GM23338 (cell line): ENCODE measurements around the gene G3BP1.

Experiments used
- CREB1 ChIP-seq: fragments of 250-450 bp; sonication (Bioruptor Pico); IDR thresholded peaks from 2 replicates; pipeline ENCODE4 v1.5.0; 2020; ENCODE audit warnings: low read depth, mild to moderate bottlenecking, moderate library complexity
- EZH2 ChIP-seq: fragments of 200-600 bp; sonication (generic); IDR thresholded peaks from one replicate; pipeline ENCODE4 v1.8.0; 2017; ENCODE audit warnings: antibody characterized with exemption, mild to moderate bottlenecking, low read depth; ENCODE audit not compliant: unreplicated experiment
- EZH2phosphoT487 ChIP-seq: fragments of 200-600 bp; sonication (generic); IDR thresholded peaks from one replicate; pipeline ENCODE4 v1.8.1; 2018; ENCODE audit warnings: antibody characterized with exemption; ENCODE audit not compliant: unreplicated experiment
- JUNB ChIP-seq: IDR thresholded peaks from one replicate; pipeline ENCODE4 v1.6.1; 2016; ENCODE audit warnings: antibody characterized with exemption; ENCODE audit not compliant: unreplicated experiment
- NANOG ChIP-seq: IDR thresholded peaks from 2 replicates; pipeline ENCODE4 v1.6.1; 2016; ENCODE audit warnings: antibody characterized with exemption, borderline replicate concordance
- POLR2AphosphoS5 ChIP-seq: IDR thresholded peaks from 2 replicates; pipeline ENCODE4 v1.6.1; 2016; ENCODE audit warnings: antibody characterized with exemption, low read depth
- STAT1 ChIP-seq: IDR thresholded peaks from one replicate; pipeline ENCODE4 v1.6.1; 2016; ENCODE audit warnings: antibody characterized with exemption; ENCODE audit not compliant: unreplicated experiment
- TF ChIP-seq, protein P1 (sequence below), 2 experiments: fragments of 200-600 bp in 1 of 2; sonication (generic) in 1 of 2; conservative IDR thresholded peaks; 2 replicates each; pipeline versions ENCODE4 v1.5.1 to v1.6.1; 2016 to 2017; ENCODE audit warnings: antibody characterized with exemption in 2 of 2, low read depth in 2 of 2, mild to moderate bottlenecking in 2 of 2, moderate library complexity in 1 of 2
- TF ChIP-seq, protein P2 (sequence below): fragments of 250-450 bp; sonication (Bioruptor Pico); IDR thresholded peaks from 2 replicates; pipeline ENCODE4 v1.5.0; 2020; ENCODE audit warnings: mild to moderate bottlenecking, moderate library complexity
- TF ChIP-seq, protein P3 (sequence below): IDR thresholded peaks from one replicate; pipeline ENCODE4 v1.6.1; 2018; ENCODE audit warnings: antibody characterized with exemption; ENCODE audit not compliant: unreplicated experiment
- TF ChIP-seq, protein P4 (sequence below): IDR thresholded peaks from 2 replicates; pipeline ENCODE4 v1.6.1; 2016; ENCODE audit warnings: antibody characterized with exemption

DNA sequence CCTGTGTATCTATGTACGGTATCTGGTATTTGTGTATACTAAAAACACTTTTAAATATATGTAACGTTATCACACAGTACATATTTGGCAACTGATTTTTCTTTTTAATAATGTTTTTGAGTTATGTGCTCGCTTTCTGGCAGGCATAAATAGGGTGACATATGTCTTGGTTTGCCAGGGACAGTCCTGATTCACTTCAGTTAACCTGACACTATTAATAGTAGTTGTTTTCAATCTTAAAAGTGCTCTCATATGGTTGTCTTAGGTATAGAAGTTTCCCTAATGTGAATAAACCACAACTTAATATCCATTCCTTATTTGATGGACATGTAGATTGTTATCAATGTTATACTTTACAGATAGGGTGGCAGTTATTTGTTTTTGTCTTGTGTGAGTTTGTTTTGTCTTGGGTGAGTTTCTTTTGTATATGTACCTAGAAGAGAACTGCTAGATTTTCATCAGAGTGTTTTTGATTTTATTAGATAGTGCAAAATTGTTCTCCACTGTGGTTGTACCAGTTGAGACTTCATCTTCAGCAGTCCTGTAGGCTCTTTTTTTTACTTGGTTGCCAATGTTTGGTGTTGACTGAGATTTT, 7.9 kb downstream of the G3BP1 start:
- TF ChIP-seq STAT1 (no peak), POLR2AphosphoS5 (no peak; the same call in 1 of the 2 replicates), EZH2 (no peak), EZH2phosphoT487 (no peak), CREB1 (CRISPR knock-in tag) (no peak), NANOG (no peak), JUNB (no peak)
- TF ChIP-seq, protein P1, sequence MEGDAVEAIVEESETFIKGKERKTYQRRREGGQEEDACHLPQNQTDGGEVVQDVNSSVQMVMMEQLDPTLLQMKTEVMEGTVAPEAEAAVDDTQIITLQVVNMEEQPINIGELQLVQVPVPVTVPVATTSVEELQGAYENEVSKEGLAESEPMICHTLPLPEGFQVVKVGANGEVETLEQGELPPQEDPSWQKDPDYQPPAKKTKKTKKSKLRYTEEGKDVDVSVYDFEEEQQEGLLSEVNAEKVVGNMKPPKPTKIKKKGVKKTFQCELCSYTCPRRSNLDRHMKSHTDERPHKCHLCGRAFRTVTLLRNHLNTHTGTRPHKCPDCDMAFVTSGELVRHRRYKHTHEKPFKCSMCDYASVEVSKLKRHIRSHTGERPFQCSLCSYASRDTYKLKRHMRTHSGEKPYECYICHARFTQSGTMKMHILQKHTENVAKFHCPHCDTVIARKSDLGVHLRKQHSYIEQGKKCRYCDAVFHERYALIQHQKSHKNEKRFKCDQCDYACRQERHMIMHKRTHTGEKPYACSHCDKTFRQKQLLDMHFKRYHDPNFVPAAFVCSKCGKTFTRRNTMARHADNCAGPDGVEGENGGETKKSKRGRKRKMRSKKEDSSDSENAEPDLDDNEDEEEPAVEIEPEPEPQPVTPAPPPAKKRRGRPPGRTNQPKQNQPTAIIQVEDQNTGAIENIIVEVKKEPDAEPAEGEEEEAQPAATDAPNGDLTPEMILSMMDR (conservative IDR thresholded peaks at IDR 0.05; ENCODE audit: low read depth in 2 of 2) = no peak
- TF ChIP-seq, protein P2, sequence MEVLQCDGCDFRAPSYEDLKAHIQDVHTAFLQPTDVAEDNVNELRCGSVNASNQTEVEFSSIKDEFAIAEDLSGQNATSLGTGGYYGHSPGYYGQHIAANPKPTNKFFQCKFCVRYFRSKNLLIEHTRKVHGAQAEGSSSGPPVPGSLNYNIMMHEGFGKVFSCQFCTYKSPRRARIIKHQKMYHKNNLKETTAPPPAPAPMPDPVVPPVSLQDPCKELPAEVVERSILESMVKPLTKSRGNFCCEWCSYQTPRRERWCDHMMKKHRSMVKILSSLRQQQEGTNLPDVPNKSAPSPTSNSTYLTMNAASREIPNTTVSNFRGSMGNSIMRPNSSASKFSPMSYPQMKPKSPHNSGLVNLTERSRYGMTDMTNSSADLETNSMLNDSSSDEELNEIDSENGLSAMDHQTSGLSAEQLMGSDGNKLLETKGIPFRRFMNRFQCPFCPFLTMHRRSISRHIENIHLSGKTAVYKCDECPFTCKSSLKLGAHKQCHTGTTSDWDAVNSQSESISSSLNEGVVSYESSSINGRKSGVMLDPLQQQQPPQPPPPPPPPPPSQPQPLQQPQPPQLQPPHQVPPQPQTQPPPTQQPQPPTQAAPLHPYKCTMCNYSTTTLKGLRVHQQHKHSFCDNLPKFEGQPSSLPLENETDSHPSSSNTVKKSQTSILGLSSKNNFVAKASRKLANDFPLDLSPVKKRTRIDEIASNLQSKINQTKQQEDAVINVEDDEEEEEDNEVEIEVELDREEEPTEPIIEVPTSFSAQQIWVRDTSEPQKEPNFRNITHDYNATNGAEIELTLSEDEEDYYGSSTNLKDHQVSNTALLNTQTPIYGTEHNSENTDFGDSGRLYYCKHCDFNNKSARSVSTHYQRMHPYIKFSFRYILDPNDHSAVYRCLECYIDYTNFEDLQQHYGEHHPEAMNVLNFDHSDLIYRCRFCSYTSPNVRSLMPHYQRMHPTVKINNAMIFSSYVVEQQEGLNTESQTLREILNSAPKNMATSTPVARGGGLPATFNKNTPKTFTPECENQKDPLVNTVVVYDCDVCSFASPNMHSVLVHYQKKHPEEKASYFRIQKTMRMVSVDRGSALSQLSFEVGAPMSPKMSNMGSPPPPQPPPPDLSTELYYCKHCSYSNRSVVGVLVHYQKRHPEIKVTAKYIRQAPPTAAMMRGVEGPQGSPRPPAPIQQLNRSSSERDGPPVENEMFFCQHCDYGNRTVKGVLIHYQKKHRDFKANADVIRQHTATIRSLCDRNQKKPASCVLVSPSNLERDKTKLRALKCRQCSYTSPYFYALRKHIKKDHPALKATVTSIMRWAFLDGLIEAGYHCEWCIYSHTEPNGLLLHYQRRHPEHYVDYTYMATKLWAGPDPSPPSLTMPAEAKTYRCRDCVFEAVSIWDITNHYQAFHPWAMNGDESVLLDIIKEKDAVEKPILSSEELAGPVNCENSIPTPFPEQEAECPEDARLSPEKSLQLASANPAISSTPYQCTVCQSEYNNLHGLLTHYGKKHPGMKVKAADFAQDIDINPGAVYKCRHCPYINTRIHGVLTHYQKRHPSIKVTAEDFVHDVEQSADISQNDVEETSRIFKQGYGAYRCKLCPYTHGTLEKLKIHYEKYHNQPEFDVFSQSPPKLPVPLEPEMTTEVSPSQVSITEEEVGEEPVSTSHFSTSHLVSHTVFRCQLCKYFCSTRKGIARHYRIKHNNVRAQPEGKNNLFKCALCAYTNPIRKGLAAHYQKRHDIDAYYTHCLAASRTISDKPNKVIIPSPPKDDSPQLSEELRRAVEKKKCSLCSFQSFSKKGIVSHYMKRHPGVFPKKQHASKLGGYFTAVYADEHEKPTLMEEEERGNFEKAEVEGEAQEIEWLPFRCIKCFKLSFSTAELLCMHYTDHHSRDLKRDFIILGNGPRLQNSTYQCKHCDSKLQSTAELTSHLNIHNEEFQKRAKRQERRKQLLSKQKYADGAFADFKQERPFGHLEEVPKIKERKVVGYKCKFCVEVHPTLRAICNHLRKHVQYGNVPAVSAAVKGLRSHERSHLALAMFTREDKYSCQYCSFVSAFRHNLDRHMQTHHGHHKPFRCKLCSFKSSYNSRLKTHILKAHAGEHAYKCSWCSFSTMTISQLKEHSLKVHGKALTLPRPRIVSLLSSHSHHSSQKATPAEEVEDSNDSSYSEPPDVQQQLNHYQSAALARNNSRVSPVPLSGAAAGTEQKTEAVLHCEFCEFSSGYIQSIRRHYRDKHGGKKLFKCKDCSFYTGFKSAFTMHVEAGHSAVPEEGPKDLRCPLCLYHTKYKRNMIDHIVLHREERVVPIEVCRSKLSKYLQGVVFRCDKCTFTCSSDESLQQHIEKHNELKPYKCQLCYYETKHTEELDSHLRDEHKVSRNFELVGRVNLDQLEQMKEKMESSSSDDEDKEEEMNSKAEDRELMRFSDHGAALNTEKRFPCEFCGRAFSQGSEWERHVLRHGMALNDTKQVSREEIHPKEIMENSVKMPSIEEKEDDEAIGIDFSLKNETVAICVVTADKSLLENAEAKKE (CRISPR knock-in tag) = no peak
- TF ChIP-seq, protein P3, sequence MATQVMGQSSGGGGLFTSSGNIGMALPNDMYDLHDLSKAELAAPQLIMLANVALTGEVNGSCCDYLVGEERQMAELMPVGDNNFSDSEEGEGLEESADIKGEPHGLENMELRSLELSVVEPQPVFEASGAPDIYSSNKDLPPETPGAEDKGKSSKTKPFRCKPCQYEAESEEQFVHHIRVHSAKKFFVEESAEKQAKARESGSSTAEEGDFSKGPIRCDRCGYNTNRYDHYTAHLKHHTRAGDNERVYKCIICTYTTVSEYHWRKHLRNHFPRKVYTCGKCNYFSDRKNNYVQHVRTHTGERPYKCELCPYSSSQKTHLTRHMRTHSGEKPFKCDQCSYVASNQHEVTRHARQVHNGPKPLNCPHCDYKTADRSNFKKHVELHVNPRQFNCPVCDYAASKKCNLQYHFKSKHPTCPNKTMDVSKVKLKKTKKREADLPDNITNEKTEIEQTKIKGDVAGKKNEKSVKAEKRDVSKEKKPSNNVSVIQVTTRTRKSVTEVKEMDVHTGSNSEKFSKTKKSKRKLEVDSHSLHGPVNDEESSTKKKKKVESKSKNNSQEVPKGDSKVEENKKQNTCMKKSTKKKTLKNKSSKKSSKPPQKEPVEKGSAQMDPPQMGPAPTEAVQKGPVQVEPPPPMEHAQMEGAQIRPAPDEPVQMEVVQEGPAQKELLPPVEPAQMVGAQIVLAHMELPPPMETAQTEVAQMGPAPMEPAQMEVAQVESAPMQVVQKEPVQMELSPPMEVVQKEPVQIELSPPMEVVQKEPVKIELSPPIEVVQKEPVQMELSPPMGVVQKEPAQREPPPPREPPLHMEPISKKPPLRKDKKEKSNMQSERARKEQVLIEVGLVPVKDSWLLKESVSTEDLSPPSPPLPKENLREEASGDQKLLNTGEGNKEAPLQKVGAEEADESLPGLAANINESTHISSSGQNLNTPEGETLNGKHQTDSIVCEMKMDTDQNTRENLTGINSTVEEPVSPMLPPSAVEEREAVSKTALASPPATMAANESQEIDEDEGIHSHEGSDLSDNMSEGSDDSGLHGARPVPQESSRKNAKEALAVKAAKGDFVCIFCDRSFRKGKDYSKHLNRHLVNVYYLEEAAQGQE = no peak
- TF ChIP-seq, protein P4, sequence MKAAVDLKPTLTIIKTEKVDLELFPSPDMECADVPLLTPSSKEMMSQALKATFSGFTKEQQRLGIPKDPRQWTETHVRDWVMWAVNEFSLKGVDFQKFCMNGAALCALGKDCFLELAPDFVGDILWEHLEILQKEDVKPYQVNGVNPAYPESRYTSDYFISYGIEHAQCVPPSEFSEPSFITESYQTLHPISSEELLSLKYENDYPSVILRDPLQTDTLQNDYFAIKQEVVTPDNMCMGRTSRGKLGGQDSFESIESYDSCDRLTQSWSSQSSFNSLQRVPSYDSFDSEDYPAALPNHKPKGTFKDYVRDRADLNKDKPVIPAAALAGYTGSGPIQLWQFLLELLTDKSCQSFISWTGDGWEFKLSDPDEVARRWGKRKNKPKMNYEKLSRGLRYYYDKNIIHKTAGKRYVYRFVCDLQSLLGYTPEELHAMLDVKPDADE = no peak
